ENCODE results near the gene ANKRD49.
"Not testable (repeated sequence)": the region's sequence is repeated elsewhere in the genome, so short reads cannot be mapped to it uniquely, and the experiment has no call there.

Gene ANKRD49

GRCh38 chr11:94493281-94494125 lies at the start of gene ANKRD49, which contains the start of gene MRE11:
TSS of gene ANKRD49 (plus strand) at chr11:94493984. CDS start at chr11:94496694, 2,710 bp downstream.
TSS of gene MRE11 (minus strand) at chr11:94493844. CDS start at chr11:94492801, 1,043 bp downstream.
- peak; percentile 64 for DNase-seq

GRCh38 chr11:94445641-94446040 lies 48.1 kb upstream of the ANKRD49 start:
- DNase-seq: no peak

- no peak for DNase-seq
Observed at GRCh38 chr11:94447149-94447548, 46.6 kb upstream of the ANKRD49 start.

- DNase-seq: no peak
Observed at GRCh38 chr11:94449029-94449428, 44.8 kb upstream of the ANKRD49 start.

- DNase-seq: no peak
Observed at GRCh38 chr11:94449437-94449836, 44.3 kb upstream of the ANKRD49 start.

- no peak for DNase-seq
Observed at GRCh38 chr11:94450048-94450447, 43.7 kb upstream of the ANKRD49 start.

GRCh38 chr11:94452988-94453387 lies 40.8 kb upstream of the ANKRD49 start:
- DNase-seq: no peak

GRCh38 chr11:94454301-94454700 lies 39.5 kb upstream of the ANKRD49 start:
- no peak for DNase-seq

- DNase-seq: no peak
Observed at GRCh38 chr11:94455861-94456260, 37.9 kb upstream of the ANKRD49 start.

GRCh38 chr11:94457118-94458029 lies 36.4 kb upstream of the ANKRD49 start:
- no peak for DNase-seq

- DNase-seq: no peak
Observed at GRCh38 chr11:94459576-94459975, 34.2 kb upstream of the ANKRD49 start.

GRCh38 chr11:94469416-94469815 lies 24.4 kb upstream of the ANKRD49 start:
- DNase-seq: no peak

GRCh38 chr11:94472916-94473799 lies 20.6 kb upstream of the ANKRD49 start:
- no peak for DNase-seq

GRCh38 chr11:94477624-94478023 lies 16.2 kb upstream of the ANKRD49 start:
- DNase-seq: no peak

GRCh38 chr11:94481342-94481741 lies 12.4 kb upstream of the ANKRD49 start:
- DNase-seq: no peak

GRCh38 chr11:94486068-94486467 lies 7.7 kb upstream of the ANKRD49 start:
- no peak for DNase-seq

- no peak for DNase-seq
Observed at GRCh38 chr11:94494126-94494680, 419 bp downstream of the ANKRD49 start.

GRCh38 chr11:94500181-94500580 lies 6.4 kb downstream of the ANKRD49 start:
- DNase-seq: no peak

- DNase-seq: no peak
Observed at GRCh38 chr11:94501522-94501921, 7.7 kb downstream of the ANKRD49 start.

GRCh38 chr11:94504689-94505293 lies 11.0 kb downstream of the ANKRD49 start:
- DNase-seq: peak; percentile 9

GRCh38 chr11:94506513-94506912 lies 12.7 kb downstream of the ANKRD49 start:
- DNase-seq: not testable (repeated sequence)

GRCh38 chr11:94507485-94507884 lies 13.7 kb downstream of the ANKRD49 start:
- no peak for DNase-seq

All from NCI-H1694 treated with DMSO at 0.1 percent for 48 hours (cell line).